Measurements from ENCODE around the gene ERICH6. TPM values are rescaled to one million over a fixed set of nuclear protein-coding genes. Genes with fewer than 3 reads are reported as not detected.

Gene ERICH6
- total RNA-seq, 4 donors from 2014 or later: not detected

DNA sequence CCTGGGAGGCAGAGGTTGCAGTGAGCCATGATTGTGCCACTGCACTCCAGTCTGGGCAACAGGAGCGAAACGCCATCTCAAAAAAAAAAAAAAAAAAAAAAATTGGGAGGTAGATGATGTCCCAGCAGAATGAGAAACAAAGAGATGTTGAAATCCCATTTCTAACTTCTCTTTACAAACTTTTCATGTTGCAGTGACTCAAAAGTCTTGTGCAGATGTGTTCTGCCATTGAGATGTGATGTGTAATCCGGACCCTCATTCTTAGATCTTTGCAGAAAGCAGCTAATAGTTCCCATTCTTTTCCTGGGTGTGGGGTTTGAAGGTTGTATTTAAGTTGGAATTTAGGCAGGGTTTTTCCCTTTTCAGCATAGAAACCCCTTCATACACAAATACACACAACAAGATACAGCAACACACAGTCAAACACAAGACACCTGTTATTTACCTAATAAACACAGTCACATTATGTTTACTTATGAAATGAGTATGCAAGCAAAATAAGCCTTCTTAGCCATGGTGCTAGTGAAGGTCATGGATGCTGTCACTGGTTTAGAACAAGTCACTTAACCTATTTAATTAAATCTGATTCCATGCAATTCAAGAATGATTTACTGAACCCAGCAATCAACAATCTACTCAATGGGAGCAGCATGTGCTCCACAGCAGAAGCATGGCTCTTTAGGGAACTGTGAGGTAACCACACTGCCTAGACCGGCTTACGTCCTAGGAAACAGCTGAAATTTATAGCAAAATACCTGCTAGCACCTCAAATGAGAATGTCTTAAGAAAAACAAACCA is 44.4 kb upstream of the ERICH6 start:
- no peaks in the 10 kb centered on the region for H3K9me3 ChIP-seq
- H3K4me1 ChIP-seq: peaks cover 5 to 94% (median 18%) of the 10 kb centered on the region in 3 donors
- H3K27ac ChIP-seq: no peak overlapping the region
- TF ChIP-seq POLR2A (IDR thresholded peaks at IDR 0.05) (no peak), POLR2AphosphoS5 (IDR thresholded peaks at IDR 0.05) (no peak), EP300 (IDR thresholded peaks at IDR 0.05) (no peak)
- TF ChIP-seq, protein P1, sequence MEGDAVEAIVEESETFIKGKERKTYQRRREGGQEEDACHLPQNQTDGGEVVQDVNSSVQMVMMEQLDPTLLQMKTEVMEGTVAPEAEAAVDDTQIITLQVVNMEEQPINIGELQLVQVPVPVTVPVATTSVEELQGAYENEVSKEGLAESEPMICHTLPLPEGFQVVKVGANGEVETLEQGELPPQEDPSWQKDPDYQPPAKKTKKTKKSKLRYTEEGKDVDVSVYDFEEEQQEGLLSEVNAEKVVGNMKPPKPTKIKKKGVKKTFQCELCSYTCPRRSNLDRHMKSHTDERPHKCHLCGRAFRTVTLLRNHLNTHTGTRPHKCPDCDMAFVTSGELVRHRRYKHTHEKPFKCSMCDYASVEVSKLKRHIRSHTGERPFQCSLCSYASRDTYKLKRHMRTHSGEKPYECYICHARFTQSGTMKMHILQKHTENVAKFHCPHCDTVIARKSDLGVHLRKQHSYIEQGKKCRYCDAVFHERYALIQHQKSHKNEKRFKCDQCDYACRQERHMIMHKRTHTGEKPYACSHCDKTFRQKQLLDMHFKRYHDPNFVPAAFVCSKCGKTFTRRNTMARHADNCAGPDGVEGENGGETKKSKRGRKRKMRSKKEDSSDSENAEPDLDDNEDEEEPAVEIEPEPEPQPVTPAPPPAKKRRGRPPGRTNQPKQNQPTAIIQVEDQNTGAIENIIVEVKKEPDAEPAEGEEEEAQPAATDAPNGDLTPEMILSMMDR (IDR thresholded peaks at IDR 0.05): no peak
- WGBS, 2 donors (ENCODE audit: low coverage in 1 of 2): 81 to 94% methylated on average over 3 to 5 of the region's 5 CpGs
- H3K4me3 ChIP-seq: no peak overlapping the region
- ATAC-seq: no peak
- H3K36me3 ChIP-seq: peaks cover 0 to 5% of the 10 kb centered on the region in 2 donors
- no peaks in the 10 kb centered on the region for H3K27me3 ChIP-seq

DNA sequence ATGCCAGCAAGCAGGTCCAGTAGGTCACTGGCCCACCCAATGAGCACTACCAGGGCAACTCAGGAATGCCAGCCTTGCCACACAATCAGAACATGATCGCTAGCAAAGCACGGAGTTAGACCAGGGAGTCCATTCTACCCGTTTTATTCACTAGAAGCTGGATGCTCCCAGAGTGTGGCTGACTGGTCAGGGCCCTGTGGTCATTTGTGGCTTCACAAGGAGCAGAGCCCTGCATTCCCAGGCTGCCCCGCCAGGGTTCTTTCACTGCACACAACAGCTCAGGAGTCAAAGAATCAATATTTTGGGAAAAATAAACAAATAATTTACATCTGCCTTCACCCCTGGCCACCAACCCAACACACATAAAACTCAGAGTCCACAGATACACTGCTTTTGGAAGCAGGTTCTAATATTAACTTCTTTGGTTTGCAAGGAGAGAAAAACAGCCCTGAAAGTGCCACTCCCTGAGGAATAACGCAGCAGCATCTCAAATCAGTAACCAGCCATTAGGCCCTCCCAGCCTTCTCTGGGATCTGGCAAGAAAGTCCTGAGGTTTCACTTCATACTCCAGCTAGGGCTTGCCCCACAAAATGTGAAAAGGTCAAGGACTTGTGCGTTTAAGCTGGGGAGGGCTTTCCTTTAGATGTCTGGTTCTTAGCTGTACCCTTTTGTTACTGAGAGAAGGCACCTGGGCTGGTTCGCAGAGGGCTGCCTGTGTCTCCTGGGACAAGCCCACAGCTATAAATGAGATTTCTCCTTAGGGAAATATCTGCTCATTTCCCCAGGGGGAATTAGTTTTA is 43.3 kb upstream of the ERICH6 start:
- Histone ChIP-seq H3K9me3 (no peaks in the 10 kb centered on the region), H3K27ac (peak overlapping the region in 1 of 4 donors; percentile 0), H3K27me3 (no peaks in the 10 kb centered on the region), H3K4me1 (peaks cover 5 to 85% (median 18%) of the 10 kb centered on the region in 3 donors), H3K36me3 (peaks cover 0 to 6% of the 10 kb centered on the region in 2 donors), H3K4me3 (no peak overlapping the region)
- WGBS, 2 donors (ENCODE audit: low coverage in 1 of 2): 42 to 55% methylated on average over 2 of the region's 7 CpGs
- ATAC-seq: no peak
- TF ChIP-seq POLR2A (IDR thresholded peaks at IDR 0.05) (no peak), EP300 (IDR thresholded peaks at IDR 0.05) (no peak)

DNA sequence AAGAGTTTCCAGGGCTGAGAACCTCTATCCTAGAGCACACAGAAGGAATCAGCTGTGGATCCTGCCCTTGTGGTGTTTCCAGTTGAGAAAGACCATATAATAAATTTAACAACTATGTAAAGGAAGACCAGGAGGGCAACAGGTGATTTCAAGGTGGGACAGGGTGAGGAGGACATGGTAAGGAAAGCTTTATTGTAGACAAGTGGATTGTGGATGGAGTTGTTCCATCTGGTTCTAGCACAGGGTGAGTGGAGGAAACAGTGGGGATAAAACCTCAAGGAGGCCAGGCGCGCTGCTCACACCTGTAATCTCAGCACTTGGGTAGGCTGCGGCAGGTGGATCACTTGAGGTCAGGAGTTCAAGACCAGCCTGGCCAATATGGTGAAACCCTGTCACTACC is 42.1 kb upstream of the ERICH6 start:
- 100% methylated on average over 3 of the region's 3 CpGs; no CpG with 5 or more reads in 1 of the 2 donors for WGBS, 2 donors (ENCODE audit: low coverage in 1 of 2)
- no peak overlapping the region for H3K27ac ChIP-seq

GRCh38 chr3:150744919-150745211 is 41.1 kb upstream of the ERICH6 start:
- no peaks in the 10 kb centered on the region for H3K9me3 ChIP-seq
- 20 to 21% methylated on average over 1 of the region's 1 CpG for WGBS, 2 donors (ENCODE audit: low coverage in 1 of 2)
- no peak for ATAC-seq
- H3K36me3 ChIP-seq: peaks cover 0 to 25% of the 10 kb centered on the region in 2 donors
- H3K4me3 ChIP-seq: no peak overlapping the region
- no peaks in the 10 kb centered on the region for H3K27me3 ChIP-seq
- H3K27ac ChIP-seq: peak overlapping the region in 2 of 4 donors; percentile 28 to 33
- H3K4me1 ChIP-seq: peaks cover 5 to 69% (median 14%) of the 10 kb centered on the region in 3 donors
- TF ChIP-seq EP300 (IDR thresholded peaks at IDR 0.05) (no peak), POLR2AphosphoS5 (IDR thresholded peaks at IDR 0.05) (no peak), POLR2A (IDR thresholded peaks at IDR 0.05) (no peak)
- TF ChIP-seq, protein P1 (IDR thresholded peaks at IDR 0.05): no peak

More for the DNA sequence above, 42.1 kb upstream of the ERICH6 start:
- Histone ChIP-seq H3K27me3 (no peaks in the 10 kb centered on the region), H3K4me1 (peaks cover 5 to 74% (median 14%) of the 10 kb centered on the region in 3 donors), H3K9me3 (no peaks in the 10 kb centered on the region), H3K36me3 (peaks cover 0 to 17% of the 10 kb centered on the region in 2 donors), H3K4me3 (no peak overlapping the region)
- no peak for ATAC-seq
- TF ChIP-seq EP300 (IDR thresholded peaks at IDR 0.05): no peak
- TF ChIP-seq, protein P1 (IDR thresholded peaks at IDR 0.05): no peak
- no peak for TF ChIP-seq POLR2A (IDR thresholded peaks at IDR 0.05)
- no peak for TF ChIP-seq POLR2AphosphoS5 (IDR thresholded peaks at IDR 0.05)

GRCh38 chr3:150744041-150744918 is 40.6 kb upstream of the ERICH6 start:
- Histone ChIP-seq H3K4me1 (peaks cover 5 to 64% (median 14%) of the 10 kb centered on the region in 3 donors), H3K27me3 (no peaks in the 10 kb centered on the region), H3K36me3 (peaks cover 0 to 27% of the 10 kb centered on the region in 2 donors), H3K9me3 (no peaks in the 10 kb centered on the region), H3K27ac (peak overlapping the region in 3 of 4 donors; percentile 24 to 33 (median 28)), H3K4me3 (no peak overlapping the region)
- WGBS, 2 donors (ENCODE audit: low coverage in 1 of 2): 42 to 48% methylated on average over 7 to 8 of the region's 8 CpGs
- no peak for ATAC-seq
- TF ChIP-seq POLR2A (IDR thresholded peaks at IDR 0.05) (no peak), POLR2AphosphoS5 (IDR thresholded peaks at IDR 0.05) (no peak), EP300 (IDR thresholded peaks at IDR 0.05) (no peak)
- TF ChIP-seq, protein P1 (IDR thresholded peaks at IDR 0.05): no peak
